ENCODE data around the gene SPATA3. TPM values are rescaled to one million over a fixed set of nuclear protein-coding genes. Genes with fewer than 3 reads are reported as not detected.

SPATA3 gene
- total RNA-seq, 4 donors from 2014 or later: not detected

DNA sequence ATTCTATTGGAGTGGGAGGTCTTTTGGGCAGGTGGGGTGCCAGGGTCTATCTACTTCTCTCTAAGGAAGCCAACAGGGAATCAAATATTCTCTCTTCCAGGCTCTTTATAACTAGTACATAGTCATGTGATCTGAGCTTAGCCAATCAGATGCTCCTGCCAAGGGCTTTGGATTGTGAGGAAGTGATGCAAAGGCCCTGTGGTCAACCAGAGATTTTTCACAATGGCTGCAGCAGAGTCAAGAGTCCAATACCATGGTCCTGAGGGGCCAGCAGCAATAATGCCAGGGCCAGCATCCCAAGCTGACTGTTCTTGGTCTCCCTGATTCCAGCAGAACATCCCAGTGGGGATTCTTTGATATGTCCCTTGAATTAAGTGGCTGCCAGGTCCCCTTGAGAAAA is 33.0 kb downstream of the SPATA3 start:
- TF ChIP-seq EP300 (IDR thresholded peaks at IDR 0.05): no peak
- TF ChIP-seq, protein P1, sequence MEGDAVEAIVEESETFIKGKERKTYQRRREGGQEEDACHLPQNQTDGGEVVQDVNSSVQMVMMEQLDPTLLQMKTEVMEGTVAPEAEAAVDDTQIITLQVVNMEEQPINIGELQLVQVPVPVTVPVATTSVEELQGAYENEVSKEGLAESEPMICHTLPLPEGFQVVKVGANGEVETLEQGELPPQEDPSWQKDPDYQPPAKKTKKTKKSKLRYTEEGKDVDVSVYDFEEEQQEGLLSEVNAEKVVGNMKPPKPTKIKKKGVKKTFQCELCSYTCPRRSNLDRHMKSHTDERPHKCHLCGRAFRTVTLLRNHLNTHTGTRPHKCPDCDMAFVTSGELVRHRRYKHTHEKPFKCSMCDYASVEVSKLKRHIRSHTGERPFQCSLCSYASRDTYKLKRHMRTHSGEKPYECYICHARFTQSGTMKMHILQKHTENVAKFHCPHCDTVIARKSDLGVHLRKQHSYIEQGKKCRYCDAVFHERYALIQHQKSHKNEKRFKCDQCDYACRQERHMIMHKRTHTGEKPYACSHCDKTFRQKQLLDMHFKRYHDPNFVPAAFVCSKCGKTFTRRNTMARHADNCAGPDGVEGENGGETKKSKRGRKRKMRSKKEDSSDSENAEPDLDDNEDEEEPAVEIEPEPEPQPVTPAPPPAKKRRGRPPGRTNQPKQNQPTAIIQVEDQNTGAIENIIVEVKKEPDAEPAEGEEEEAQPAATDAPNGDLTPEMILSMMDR (IDR thresholded peaks at IDR 0.05): no peak
- no peak for TF ChIP-seq POLR2A (IDR thresholded peaks at IDR 0.05)
- H3K9me3 ChIP-seq: no peaks in the 10 kb centered on the region
- peaks cover 0 to 15% of the 10 kb centered on the region in 2 donors for H3K27me3 ChIP-seq
- no peak overlapping the region for H3K4me3 ChIP-seq
- DNase-seq (ENCODE audit: low spot score in 2 of 2): no peak
- H3K27ac ChIP-seq: no peak overlapping the region
- no peaks in the 10 kb centered on the region for H3K4me1 ChIP-seq
- no peaks in the 10 kb centered on the region for H3K36me3 ChIP-seq

GRCh38 chr2:231029563-231029962 is 33.6 kb downstream of the SPATA3 start:
- TF ChIP-seq, protein P1 (IDR thresholded peaks at IDR 0.05): no peak
- TF ChIP-seq POLR2A (IDR thresholded peaks at IDR 0.05) (no peak), EP300 (IDR thresholded peaks at IDR 0.05) (no peak)
- Histone ChIP-seq H3K9me3 (no peaks in the 10 kb centered on the region), H3K4me3 (no peak overlapping the region), H3K4me1 (no peaks in the 10 kb centered on the region), H3K36me3 (no peaks in the 10 kb centered on the region), H3K27me3 (peaks cover 0 to 15% of the 10 kb centered on the region in 2 donors), H3K27ac (no peak overlapping the region)
- 72 to 83% methylated on average over 9 of the region's 9 CpGs for WGBS, 2 donors
- no peak for DNase-seq (ENCODE audit: low spot score in 2 of 2)

- no peaks in the 10 kb centered on the region for H3K4me1 ChIP-seq
- DNase-seq (ENCODE audit: low spot score in 2 of 2): no peak
- peaks cover 0 to 18% of the 10 kb centered on the region in 2 donors for H3K27me3 ChIP-seq
- 72 to 92% methylated on average over 3 of the region's 3 CpGs for WGBS, 2 donors
- no peak overlapping the region for H3K4me3 ChIP-seq
- H3K36me3 ChIP-seq: no peaks in the 10 kb centered on the region
- TF ChIP-seq, protein P1 (IDR thresholded peaks at IDR 0.05): no peak
- TF ChIP-seq EP300 (IDR thresholded peaks at IDR 0.05) (no peak), POLR2A (IDR thresholded peaks at IDR 0.05) (no peak)
- H3K9me3 ChIP-seq: no peaks in the 10 kb centered on the region
- H3K27ac ChIP-seq: no peak overlapping the region
These were observed 34.8 kb downstream of the SPATA3 start for GRCh38 chr2:231030725-231031124.

- H3K27ac ChIP-seq: no peak overlapping the region
- no peaks in the 10 kb centered on the region for H3K9me3 ChIP-seq
- TF ChIP-seq POLR2A (IDR thresholded peaks at IDR 0.05) (no peak), EP300 (IDR thresholded peaks at IDR 0.05) (no peak)
- TF ChIP-seq, protein P1 (IDR thresholded peaks at IDR 0.05): no peak
- H3K36me3 ChIP-seq: no peaks in the 10 kb centered on the region
- H3K27me3 ChIP-seq: peaks cover 0 to 33% of the 10 kb centered on the region in 2 donors
- DNase-seq (ENCODE audit: low spot score in 2 of 2): no peak
- H3K4me3 ChIP-seq: no peak overlapping the region
- WGBS, 2 donors: 80 to 89% methylated on average over 3 to 5 of the region's 5 CpGs
- H3K4me1 ChIP-seq: peaks cover 0 to 5% (median 0%) of the 10 kb centered on the region in 4 donors
These were observed 36.7 kb downstream of the SPATA3 start for GRCh38 chr2:231032575-231033140.

- Histone ChIP-seq H3K4me3 (no peak overlapping the region), H3K27ac (no peak overlapping the region), H3K4me1 (peaks cover 0 to 10% (median 0%) of the 10 kb centered on the region in 4 donors), H3K36me3 (no peaks in the 10 kb centered on the region), H3K27me3 (peaks cover 0 to 37% of the 10 kb centered on the region in 2 donors), H3K9me3 (no peaks in the 10 kb centered on the region)
- no peak for TF ChIP-seq POLR2A (IDR thresholded peaks at IDR 0.05)
- TF ChIP-seq, protein P1 (IDR thresholded peaks at IDR 0.05): no peak
- DNase-seq (ENCODE audit: low spot score in 2 of 2): no peak
- WGBS, 2 donors: 60 to 61% methylated on average over 11 of the region's 11 CpGs
These were observed 37.5 kb downstream of the SPATA3 start for GRCh38 chr2:231033147-231034132.

Measured in tibial nerve (tissue), 4 donors.